ENCODE measurements around the gene DUS2. TPM values are rescaled to one million over a fixed set of nuclear protein-coding genes. Genes with fewer than 3 reads are reported as not detected.

Gene DUS2
- total and polyA plus RNA-seq, 9 of the 15 experiments (the other 6 are each of a cell fraction or from before 2014, with no cell fraction given) = 5.8 to 22.5 (median 20.6) TPM

DNA sequence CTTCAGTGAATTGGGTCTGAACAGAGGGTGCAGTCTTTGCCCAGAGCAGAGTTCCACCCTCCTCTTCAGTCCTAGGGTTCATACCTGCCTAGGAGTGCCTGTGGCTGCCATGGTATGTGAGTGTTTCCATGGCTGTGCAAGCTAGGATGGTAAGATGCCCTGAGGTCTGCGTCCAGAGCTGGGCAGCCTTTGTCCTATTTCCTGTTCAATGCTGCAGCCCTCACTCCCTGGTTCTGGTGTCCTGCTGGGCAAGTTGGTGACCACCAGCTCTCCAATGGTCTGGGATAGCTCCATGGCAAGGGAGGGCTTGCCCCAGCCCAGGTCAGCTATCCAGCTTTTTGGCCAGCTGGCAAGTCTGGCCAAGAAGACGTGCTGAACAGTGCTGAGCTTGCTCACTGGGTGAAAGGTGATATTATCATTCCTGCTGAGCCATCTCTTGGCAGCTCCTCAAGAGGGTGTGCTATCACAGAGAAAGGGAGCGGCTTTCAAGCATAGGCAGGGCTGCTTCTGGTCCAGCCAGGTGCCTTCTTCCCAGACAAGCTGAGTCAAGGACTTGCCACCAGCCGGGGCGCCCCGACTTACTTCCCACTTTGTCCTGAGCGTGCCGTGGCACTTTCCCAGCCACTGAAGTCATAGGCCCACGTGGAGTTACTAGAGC lies 49.1 kb downstream of the DUS2 start (continued):
- TF ChIP-seq, protein P1, sequence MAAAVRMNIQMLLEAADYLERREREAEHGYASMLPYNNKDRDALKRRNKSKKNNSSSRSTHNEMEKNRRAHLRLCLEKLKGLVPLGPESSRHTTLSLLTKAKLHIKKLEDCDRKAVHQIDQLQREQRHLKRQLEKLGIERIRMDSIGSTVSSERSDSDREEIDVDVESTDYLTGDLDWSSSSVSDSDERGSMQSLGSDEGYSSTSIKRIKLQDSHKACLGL (CRISPR knock-in tag; IDR thresholded peaks at IDR 0.05; ENCODE audit: borderline replicate concordance, poor library complexity, severe bottlenecking) = no peak
- TF ChIP-seq TCF7 (IDR thresholded peaks at IDR 0.05; ENCODE audit: borderline replicate concordance) (no peak), ZNF316 (IDR thresholded peaks at IDR 0.05) (peak; percentile 32; the same call in 1 of the 2 replicates), KDM1A (IDR thresholded peaks at IDR 0.05) (no peak), NCOR1 (IDR thresholded peaks at IDR 0.05) (peak; percentile 48; the same call in 1 of the 2 replicates), NRF1 (conservative IDR thresholded peaks at IDR 0.05 in 1 of 2, IDR thresholded peaks at IDR 0.05 in 1 of 2) (peak in 1 of 2 experiments; percentile 53; a peak in 3 of 4 replicates), U2AF1 (optimal IDR thresholded peaks at IDR 0.05; ENCODE audit: low read depth, low read length) (no peak), WHSC1 (IDR thresholded peaks at IDR 0.05; ENCODE audit: low read length) (no peak), CBX3 (IDR thresholded peaks at IDR 0.05; ENCODE audit: borderline replicate concordance in 1 of 2, low read length in 2 of 2) (no peak), ZBTB1 (CRISPR knock-in tag; IDR thresholded peaks at IDR 0.05; ENCODE audit: borderline replicate concordance, low read depth) (no peak), GABPB1 (CRISPR knock-in tag; IDR thresholded peaks at IDR 0.05) (no peak), ZNF707 (CRISPR knock-in tag; conservative IDR thresholded peaks at IDR 0.05) (no peak), TEAD1 (CRISPR knock-in tag; IDR thresholded peaks at IDR 0.05) (peak in 1 of 2 experiments; percentile 40; a peak in 1 of 4 replicates), ZNF23 (CRISPR knock-in tag; IDR thresholded peaks at IDR 0.05) (no peak)
- TF ChIP-seq, protein P2, sequence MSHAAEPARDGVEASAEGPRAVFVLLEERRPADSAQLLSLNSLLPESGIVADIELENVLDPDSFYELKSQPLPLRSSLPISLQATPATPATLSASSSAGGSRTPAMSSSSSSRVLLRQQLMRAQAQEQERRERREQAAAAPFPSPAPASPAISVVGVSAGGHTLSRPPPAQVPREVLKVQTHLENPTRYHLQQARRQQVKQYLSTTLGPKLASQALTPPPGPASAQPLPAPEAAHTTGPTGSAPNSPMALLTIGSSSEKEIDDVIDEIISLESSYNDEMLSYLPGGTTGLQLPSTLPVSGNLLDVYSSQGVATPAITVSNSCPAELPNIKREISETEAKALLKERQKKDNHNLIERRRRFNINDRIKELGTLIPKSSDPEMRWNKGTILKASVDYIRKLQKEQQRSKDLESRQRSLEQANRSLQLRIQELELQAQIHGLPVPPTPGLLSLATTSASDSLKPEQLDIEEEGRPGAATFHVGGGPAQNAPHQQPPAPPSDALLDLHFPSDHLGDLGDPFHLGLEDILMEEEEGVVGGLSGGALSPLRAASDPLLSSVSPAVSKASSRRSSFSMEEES (CRISPR knock-in tag; IDR thresholded peaks at IDR 0.05) = no peak
- TF ChIP-seq, protein P3, sequence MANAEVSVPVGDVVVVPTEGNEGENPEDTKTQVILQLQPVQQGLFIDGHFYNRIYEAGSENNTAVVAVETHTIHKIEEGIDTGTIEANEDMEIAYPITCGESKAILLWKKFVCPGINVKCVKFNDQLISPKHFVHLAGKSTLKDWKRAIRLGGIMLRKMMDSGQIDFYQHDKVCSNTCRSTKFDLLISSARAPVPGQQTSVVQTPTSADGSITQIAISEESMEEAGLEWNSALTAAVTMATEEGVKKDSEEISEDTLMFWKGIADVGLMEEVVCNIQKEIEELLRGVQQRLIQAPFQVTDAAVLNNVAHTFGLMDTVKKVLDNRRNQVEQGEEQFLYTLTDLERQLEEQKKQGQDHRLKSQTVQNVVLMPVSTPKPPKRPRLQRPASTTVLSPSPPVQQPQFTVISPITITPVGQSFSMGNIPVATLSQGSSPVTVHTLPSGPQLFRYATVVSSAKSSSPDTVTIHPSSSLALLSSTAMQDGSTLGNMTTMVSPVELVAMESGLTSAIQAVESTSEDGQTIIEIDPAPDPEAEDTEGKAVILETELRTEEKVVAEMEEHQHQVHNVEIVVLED (CRISPR knock-in tag; IDR thresholded peaks at IDR 0.05) = no peak
- TF ChIP-seq, protein P4, sequence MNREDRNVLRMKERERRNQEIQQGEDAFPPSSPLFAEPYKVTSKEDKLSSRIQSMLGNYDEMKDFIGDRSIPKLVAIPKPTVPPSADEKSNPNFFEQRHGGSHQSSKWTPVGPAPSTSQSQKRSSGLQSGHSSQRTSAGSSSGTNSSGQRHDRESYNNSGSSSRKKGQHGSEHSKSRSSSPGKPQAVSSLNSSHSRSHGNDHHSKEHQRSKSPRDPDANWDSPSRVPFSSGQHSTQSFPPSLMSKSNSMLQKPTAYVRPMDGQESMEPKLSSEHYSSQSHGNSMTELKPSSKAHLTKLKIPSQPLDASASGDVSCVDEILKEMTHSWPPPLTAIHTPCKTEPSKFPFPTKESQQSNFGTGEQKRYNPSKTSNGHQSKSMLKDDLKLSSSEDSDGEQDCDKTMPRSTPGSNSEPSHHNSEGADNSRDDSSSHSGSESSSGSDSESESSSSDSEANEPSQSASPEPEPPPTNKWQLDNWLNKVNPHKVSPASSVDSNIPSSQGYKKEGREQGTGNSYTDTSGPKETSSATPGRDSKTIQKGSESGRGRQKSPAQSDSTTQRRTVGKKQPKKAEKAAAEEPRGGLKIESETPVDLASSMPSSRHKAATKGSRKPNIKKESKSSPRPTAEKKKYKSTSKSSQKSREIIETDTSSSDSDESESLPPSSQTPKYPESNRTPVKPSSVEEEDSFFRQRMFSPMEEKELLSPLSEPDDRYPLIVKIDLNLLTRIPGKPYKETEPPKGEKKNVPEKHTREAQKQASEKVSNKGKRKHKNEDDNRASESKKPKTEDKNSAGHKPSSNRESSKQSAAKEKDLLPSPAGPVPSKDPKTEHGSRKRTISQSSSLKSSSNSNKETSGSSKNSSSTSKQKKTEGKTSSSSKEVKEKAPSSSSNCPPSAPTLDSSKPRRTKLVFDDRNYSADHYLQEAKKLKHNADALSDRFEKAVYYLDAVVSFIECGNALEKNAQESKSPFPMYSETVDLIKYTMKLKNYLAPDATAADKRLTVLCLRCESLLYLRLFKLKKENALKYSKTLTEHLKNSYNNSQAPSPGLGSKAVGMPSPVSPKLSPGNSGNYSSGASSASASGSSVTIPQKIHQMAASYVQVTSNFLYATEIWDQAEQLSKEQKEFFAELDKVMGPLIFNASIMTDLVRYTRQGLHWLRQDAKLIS (CRISPR knock-in tag; IDR thresholded peaks at IDR 0.05) = no peak
- TF ChIP-seq, protein P5, sequence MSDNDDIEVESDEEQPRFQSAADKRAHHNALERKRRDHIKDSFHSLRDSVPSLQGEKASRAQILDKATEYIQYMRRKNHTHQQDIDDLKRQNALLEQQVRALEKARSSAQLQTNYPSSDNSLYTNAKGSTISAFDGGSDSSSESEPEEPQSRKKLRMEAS (CRISPR knock-in tag; IDR thresholded peaks at IDR 0.05) = no peak
- TF ChIP-seq, protein P6, sequence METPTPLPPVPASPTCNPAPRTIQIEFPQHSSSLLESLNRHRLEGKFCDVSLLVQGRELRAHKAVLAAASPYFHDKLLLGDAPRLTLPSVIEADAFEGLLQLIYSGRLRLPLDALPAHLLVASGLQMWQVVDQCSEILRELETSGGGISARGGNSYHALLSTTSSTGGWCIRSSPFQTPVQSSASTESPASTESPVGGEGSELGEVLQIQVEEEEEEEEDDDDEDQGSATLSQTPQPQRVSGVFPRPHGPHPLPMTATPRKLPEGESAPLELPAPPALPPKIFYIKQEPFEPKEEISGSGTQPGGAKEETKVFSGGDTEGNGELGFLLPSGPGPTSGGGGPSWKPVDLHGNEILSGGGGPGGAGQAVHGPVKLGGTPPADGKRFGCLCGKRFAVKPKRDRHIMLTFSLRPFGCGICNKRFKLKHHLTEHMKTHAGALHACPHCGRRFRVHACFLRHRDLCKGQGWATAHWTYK (CRISPR knock-in tag; IDR thresholded peaks at IDR 0.05) = no peak
